Activated CD8-positive, alpha-beta T cell treated with anti-CD3 and anti-CD28 coated beads for 36 hours (primary cell): Measurements from ENCODE around the gene UBE2O. TPM values are rescaled to one million over a fixed set of nuclear protein-coding genes. Genes with fewer than 3 reads are reported as not detected.

Source experiments
- ATAC-seq: fragments of 200-7000 bp; cut with Tn5 transposase; one replicate; pipeline ENCODE4 v1.10.0; 2021; ENCODE audit warnings: mild to moderate bottlenecking, moderate library complexity
- CTCF ChIA-PET: fragments of 350-600 bp; sonication (Branson Sonifier 250); formaldehyde crosslinking; loops from one replicate; lab custom pipeline; 2021; ENCODE audit warnings: antibody characterized with exemption; lab: Charles Lee
- POLR2A ChIA-PET: fragments of 350-600 bp; sonication (Branson Sonifier 250); formaldehyde crosslinking; loops from one replicate; lab custom pipeline; 2021; ENCODE audit warnings: antibody characterized with exemption; lab: Charles Lee
- DNase-seq: peaks from one replicate; pipeline ENCODE4 v3.0.0-alpha.2; 2020
- H3K27ac Mint-ChIP-seq: one replicate; pipeline ENCODE4 v1.8.0; 2021; ENCODE audit warnings: mild to moderate bottlenecking, mixed read lengths
- H3K27me3 Mint-ChIP-seq: one replicate; pipeline ENCODE4 v1.8.0; 2021; ENCODE audit warnings: mixed read lengths
- H3K36me3 Mint-ChIP-seq: one replicate; pipeline ENCODE4 v1.8.0; 2021; ENCODE audit warnings: low read depth, mixed read lengths
- H3K4me1 Mint-ChIP-seq: one replicate; pipeline ENCODE4 v1.8.0; 2021; ENCODE audit warnings: low read depth, mixed read lengths
- H3K4me3 Mint-ChIP-seq: one replicate; pipeline ENCODE4 v1.8.0; 2021; ENCODE audit warnings: mild to moderate bottlenecking, moderate library complexity, mixed read lengths
- H3K9me3 Mint-ChIP-seq: one replicate; pipeline ENCODE4 v1.8.0; 2021; ENCODE audit warnings: mixed read lengths
- intact Hi-C: fragments of 100-400 bp; cut with micrococcal nuclease; formaldehyde crosslinking; loops from one replicate; pipeline ENCODE4 v1.10.0; 2022
- total RNA-seq, 2 experiments: library from RNA; stranded (reverse); gene quantifications; one replicate each; pipeline ENCODE4 v1.2.3, GENCODE V29; 2021
- TF ChIP-seq, protein P1 (sequence below): fragments of 200-600 bp; IDR thresholded peaks from one replicate; pipeline ENCODE4 v1.8.0; 2022; ENCODE audit warnings: antibody characterized with exemption, mild to moderate bottlenecking

Gene UBE2O
- total RNA-seq, 2 experiments from 2014 or later, result 36.8 to 39.5 TPM

DNA sequence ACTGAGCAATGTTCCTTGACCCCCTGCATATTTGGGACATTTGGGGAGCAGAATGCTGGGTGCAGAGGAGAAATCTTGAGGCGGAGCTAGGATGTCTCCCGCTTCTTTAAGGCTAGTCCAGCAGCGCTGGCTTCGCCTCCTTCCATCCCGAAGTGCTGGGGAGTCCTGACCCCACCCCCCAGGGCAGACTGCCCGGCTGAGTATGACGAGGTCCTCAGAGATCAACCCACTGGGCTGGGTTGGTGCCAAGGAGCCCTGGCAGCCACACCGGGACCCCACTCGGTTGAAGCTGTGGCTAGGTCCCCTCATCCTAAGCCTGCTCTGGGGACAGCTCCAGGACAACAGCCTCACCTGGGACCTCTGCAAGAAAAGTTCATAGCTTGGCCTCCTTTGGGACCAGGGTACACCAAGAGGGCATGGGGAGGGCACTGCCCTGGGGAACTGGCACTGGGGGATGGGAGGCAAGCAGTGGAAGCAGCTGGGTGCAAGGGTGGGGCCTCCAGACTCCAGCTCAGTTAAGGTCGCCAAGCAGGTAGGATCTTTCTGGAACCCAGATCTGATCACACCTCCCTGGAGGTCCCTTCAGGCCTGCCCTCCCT, 37.3 kb upstream of the UBE2O start:
- H3K36me3 Mint-ChIP-seq, result peaks cover 3% of the 10 kb centered on the region
- DNase-seq (no peak), ATAC-seq (no peak)
- H3K27me3 Mint-ChIP-seq, result no peaks in the 10 kb centered on the region
- peaks cover 46% of the 10 kb centered on the region for H3K4me1 Mint-ChIP-seq
- peak overlapping the region; percentile 34 for H3K27ac Mint-ChIP-seq
- H3K9me3 Mint-ChIP-seq, result no peaks in the 10 kb centered on the region
- CTCF ChIA-PET, result interaction anchor here (1.4 to 3.8 kb wide), 2 partner anchors 10 to 16 kb away, joined by 3 to 22 read pairs; no protein-coding TSS in a partner anchor
- no peak overlapping the region for H3K4me3 Mint-ChIP-seq
- intact Hi-C loops, result no loop called here
- POLR2A ChIA-PET, result interaction anchor here (0.7 to 1.2 kb wide), 2 partner anchors 9 to 28 kb away, joined by 3 to 6 read pairs; no protein-coding TSS in a partner anchor
- TF ChIP-seq, protein P1, sequence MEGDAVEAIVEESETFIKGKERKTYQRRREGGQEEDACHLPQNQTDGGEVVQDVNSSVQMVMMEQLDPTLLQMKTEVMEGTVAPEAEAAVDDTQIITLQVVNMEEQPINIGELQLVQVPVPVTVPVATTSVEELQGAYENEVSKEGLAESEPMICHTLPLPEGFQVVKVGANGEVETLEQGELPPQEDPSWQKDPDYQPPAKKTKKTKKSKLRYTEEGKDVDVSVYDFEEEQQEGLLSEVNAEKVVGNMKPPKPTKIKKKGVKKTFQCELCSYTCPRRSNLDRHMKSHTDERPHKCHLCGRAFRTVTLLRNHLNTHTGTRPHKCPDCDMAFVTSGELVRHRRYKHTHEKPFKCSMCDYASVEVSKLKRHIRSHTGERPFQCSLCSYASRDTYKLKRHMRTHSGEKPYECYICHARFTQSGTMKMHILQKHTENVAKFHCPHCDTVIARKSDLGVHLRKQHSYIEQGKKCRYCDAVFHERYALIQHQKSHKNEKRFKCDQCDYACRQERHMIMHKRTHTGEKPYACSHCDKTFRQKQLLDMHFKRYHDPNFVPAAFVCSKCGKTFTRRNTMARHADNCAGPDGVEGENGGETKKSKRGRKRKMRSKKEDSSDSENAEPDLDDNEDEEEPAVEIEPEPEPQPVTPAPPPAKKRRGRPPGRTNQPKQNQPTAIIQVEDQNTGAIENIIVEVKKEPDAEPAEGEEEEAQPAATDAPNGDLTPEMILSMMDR, result no peak

DNA sequence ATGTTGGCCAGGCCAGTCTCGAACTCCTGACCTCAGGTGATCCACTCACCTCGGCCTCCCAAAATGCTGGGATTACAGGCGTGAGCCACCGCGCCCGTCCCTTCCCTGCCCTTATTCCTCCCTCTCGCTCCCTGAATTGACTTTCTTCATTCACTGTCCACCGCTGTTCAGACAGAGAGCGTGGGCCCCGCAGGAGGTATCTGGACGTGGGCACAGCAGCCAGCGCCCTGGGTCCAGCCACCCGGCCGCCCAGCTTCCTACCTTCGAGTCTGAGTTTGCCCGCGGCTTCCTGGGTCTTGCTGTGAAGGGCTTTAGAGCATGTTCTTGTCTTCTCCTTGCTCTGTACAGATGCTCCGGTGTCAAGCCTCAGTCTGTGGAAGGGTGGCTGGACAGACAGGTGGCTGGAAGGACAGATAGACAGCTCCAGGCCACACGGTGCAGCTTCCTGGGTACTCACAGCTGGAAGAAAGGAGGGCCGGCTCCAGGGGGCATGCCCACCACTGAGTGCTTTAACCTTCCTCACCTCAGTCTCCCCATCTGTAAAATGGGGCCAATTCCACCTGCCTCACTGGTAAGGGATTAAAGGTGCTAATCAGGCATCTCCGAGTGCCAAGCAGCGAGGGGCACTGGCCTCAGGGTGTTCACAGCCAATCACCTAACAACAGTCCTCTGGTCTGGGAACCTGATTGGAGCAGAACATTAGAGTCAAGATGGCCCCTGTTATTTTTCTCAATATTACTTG, 34.7 kb upstream of the UBE2O start:
- TF ChIP-seq, protein P1, result no peak
- intact Hi-C loops, result no loop called here
- Mint-ChIP-seq H3K27ac (no peak overlapping the region), H3K4me1 (peaks cover 25% of the 10 kb centered on the region), H3K9me3 (no peaks in the 10 kb centered on the region), H3K36me3 (peaks cover 10% of the 10 kb centered on the region), H3K4me3 (no peak overlapping the region), H3K27me3 (no peaks in the 10 kb centered on the region)
- ChIA-PET CTCF (interaction anchor here (1.0 kb wide), 1 partner anchor 29 kb away, joined by 3 read pairs; no protein-coding TSS in a partner anchor), POLR2A (no interaction called here)
- DNase-seq, result no peak
- no peak for ATAC-seq

DNA sequence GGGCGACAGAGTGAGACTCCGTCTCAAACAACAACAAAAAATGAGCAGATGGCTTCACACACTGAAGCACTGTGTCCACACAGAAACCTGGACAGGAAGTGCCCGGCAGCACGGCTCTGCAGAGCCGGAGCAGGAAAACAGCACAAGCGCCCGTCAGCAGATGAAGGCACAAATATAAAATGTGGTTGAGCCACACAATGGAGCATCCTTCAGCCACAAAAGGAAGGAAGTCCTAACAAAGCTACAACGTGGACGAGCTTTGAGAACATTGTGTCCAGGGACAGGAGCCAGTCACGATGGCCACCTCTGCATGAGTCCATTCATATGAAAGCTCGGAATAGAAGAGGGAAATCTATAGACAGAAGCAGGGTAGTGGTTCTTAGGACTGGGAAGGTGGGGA, 32.6 kb upstream of the UBE2O start:
- TF ChIP-seq, protein P1, result no peak
- H3K27ac Mint-ChIP-seq, result no peak overlapping the region
- H3K27me3 Mint-ChIP-seq, result no peaks in the 10 kb centered on the region
- intact Hi-C loops, result no loop called here
- H3K4me3 Mint-ChIP-seq, result no peak overlapping the region
- ATAC-seq (no peak), DNase-seq (no peak)
- peaks cover 13% of the 10 kb centered on the region for H3K36me3 Mint-ChIP-seq
- ChIA-PET CTCF (interaction anchor here (1.3 kb wide), 1 partner anchor 21 kb away, joined by 3 read pairs; no protein-coding TSS in a partner anchor), POLR2A (interaction anchor here (0.6 to 1.5 kb wide), 4 partner anchors 10 to 63 kb away, joined by 3 to 4 read pairs (median 3); no protein-coding TSS in a partner anchor)
- H3K4me1 Mint-ChIP-seq, result peaks cover 17% of the 10 kb centered on the region
- no peaks in the 10 kb centered on the region for H3K9me3 Mint-ChIP-seq

DNA sequence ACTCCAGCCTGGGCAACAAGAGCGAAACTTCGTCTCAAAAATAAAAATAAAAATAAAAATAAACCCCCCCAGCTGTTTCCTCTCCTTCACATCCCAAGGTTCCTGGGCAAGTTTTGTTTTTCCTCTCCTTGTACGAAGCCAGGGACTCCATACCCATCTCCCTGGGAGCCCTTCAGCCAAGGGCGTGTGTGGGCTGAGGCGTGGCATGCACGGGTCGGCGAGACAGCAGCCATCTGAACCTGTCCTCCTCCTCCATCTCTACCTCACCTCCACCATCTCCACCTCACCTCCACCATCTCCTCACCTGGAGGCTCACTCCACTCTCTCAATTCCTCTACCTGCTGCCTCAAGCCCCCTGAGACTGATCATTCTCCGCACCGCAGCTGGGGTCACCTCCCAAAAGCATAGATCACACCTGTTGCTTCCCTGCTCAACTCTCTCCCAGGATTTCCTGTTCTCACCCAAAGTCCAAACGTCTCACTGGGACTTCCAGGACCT, 31.3 kb upstream of the UBE2O start:
- ChIA-PET CTCF (interaction anchor here (1.3 kb wide), 1 partner anchor 9 kb away, joined by 3 read pairs; no protein-coding TSS in a partner anchor), POLR2A (no interaction called here)
- Mint-ChIP-seq H3K27ac (no peak overlapping the region), H3K4me1 (peaks cover 15% of the 10 kb centered on the region), H3K27me3 (no peaks in the 10 kb centered on the region), H3K4me3 (no peak overlapping the region), H3K36me3 (peaks cover 16% of the 10 kb centered on the region), H3K9me3 (no peaks in the 10 kb centered on the region)
- ATAC-seq (no peak), DNase-seq (no peak)
- intact Hi-C loops, result no loop called here
- TF ChIP-seq, protein P1, result no peak
